Mesothelial cell of epicardium (in vitro differentiated cells): ENCODE measurements around the gene KIAA1755. TPM values are rescaled to one million over a fixed set of nuclear protein-coding genes. Genes with fewer than 3 reads are reported as not detected.

ENCODE experiments used
- DNase-seq, 2 experiments: peaks; one replicate each; pipeline ENCODE4 v3.0.0; 2021; ENCODE audit warnings: low spot score in 2 of 2; ENCODE audit not compliant: unreplicated experiment in 2 of 2
- H3K27ac Mint-ChIP-seq: 2 replicates; pipeline ENCODE4 v1.8.0; 2021; ENCODE audit warnings: mixed read lengths
- H3K27me3 Mint-ChIP-seq: 2 replicates; pipeline ENCODE4 v1.8.0; 2021; ENCODE audit warnings: low read depth, mixed read lengths
- H3K36me3 Mint-ChIP-seq: 2 replicates; pipeline ENCODE4 v1.8.0; 2021; ENCODE audit warnings: mixed read lengths
- H3K4me1 Mint-ChIP-seq: 2 replicates; pipeline ENCODE4 v1.8.0; 2021; ENCODE audit warnings: mixed read lengths
- H3K4me3 Mint-ChIP-seq: 2 replicates; pipeline ENCODE4 v1.8.0; 2021; ENCODE audit warnings: mild to moderate bottlenecking, moderate library complexity, mixed read lengths
- H3K9me3 Mint-ChIP-seq: 2 replicates; pipeline ENCODE4 v1.8.0; 2021; ENCODE audit warnings: mixed read lengths
- total RNA-seq: library from RNA; stranded (reverse); gene quantifications from 3 replicates; pipeline ENCODE4 v1.2.1, GENCODE V29; 2021
- TF ChIP-seq, protein P1 (sequence below): fragments of 200-600 bp; sonication (generic); IDR thresholded peaks from one replicate; pipeline ENCODE4 v1.5.0; 2021; ENCODE audit warnings: antibody characterized with exemption; ENCODE audit not compliant: unreplicated experiment

The KIAA1755 gene
- total RNA-seq, 1 donor from 2014 or later, result 4.4 TPM

DNA sequence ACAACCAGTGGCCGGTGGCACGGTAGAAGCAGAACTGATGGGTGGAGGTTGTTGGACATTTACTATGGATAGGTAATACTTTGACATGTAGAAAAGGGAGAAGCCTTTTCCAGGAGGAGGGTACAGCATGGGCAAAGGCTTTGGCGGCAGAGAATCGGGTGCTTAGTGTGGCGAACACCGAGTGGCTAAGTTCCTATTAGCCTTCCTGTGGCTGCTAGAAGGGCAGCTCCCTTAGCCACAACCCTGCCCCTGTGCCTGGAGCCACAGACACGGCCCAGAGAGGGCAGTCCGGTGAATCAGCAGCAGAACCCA lies 57.6 kb downstream of the KIAA1755 start:
- Mint-ChIP-seq H3K27ac (no peak overlapping the region), H3K36me3 (no peaks in the 10 kb centered on the region), H3K4me3 (no peak overlapping the region), H3K27me3 (no peaks in the 10 kb centered on the region), H3K9me3 (peaks cover 7% of the 10 kb centered on the region), H3K4me1 (no peaks in the 10 kb centered on the region)
- DNase-seq, result no peak
- TF ChIP-seq, protein P1, sequence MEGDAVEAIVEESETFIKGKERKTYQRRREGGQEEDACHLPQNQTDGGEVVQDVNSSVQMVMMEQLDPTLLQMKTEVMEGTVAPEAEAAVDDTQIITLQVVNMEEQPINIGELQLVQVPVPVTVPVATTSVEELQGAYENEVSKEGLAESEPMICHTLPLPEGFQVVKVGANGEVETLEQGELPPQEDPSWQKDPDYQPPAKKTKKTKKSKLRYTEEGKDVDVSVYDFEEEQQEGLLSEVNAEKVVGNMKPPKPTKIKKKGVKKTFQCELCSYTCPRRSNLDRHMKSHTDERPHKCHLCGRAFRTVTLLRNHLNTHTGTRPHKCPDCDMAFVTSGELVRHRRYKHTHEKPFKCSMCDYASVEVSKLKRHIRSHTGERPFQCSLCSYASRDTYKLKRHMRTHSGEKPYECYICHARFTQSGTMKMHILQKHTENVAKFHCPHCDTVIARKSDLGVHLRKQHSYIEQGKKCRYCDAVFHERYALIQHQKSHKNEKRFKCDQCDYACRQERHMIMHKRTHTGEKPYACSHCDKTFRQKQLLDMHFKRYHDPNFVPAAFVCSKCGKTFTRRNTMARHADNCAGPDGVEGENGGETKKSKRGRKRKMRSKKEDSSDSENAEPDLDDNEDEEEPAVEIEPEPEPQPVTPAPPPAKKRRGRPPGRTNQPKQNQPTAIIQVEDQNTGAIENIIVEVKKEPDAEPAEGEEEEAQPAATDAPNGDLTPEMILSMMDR, result no peak

DNA sequence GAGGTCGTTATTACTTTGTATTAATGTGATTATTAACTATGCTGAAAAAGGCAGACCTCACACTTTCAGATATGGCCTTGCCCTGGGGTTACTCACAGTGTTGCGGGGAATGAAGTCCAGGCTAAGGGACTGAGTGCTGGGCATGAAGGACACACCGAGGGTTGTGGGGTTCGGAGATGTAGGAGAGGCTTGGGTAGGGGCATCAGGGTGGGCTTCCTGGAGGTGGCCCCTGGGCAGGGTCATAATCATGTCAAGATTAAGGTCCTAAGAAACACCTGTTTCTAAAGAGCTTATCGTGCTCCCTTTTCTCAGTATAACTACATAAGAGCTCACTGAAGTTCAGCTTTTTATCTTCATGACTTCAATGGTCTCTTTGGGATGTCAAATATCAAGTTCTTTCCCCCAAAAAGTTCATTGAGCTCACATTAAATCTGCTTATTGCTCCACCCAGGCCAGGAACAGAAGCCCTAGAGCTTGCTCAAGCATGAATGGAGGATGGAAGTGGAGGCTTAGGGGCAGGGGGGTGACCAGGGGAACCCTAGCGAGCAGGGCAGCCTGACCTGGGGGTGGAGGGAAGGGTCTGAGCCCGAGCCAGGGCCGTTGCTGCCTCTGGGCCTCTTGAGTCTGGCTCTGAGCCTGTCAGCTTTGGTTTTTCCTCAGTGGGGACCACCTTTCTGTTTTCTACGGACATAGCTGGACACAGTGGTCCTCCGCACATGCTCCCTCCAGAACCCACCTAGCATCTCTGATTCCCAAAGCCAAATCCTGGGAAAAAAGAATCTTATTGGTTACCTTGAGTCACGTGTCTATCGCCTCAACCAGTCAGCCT lies 58.2 kb downstream of the KIAA1755 start:
- no peak overlapping the region for H3K4me3 Mint-ChIP-seq
- TF ChIP-seq, protein P1, result no peak
- no peaks in the 10 kb centered on the region for H3K27me3 Mint-ChIP-seq
- no peaks in the 10 kb centered on the region for H3K36me3 Mint-ChIP-seq
- no peak overlapping the region for H3K27ac Mint-ChIP-seq
- no peak for DNase-seq
- peaks cover 7% of the 10 kb centered on the region for H3K9me3 Mint-ChIP-seq
- no peaks in the 10 kb centered on the region for H3K4me1 Mint-ChIP-seq

DNA sequence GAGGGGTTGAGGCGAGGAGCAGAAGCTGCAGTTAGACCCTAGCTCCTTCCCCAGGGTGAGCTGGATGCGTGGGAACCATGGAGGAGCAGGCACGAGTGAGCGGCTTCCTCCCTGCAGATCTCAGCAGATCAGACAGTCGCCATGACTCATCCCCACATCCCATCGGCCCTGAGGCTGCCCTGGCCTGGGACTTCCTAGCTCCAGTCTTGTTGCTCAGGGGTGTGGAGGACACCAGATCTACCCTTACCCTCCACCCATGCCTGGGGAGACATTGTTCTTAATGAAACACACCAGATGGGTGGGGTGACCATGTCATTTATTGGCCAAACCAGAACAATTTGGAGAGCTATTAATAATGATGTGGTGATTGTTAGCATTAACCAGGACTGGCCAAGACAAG lies 59.2 kb downstream of the KIAA1755 start:
- TF ChIP-seq, protein P1, result no peak
- DNase-seq, result no peak
- Mint-ChIP-seq H3K4me1 (no peaks in the 10 kb centered on the region), H3K4me3 (no peak overlapping the region), H3K9me3 (peaks cover 3% of the 10 kb centered on the region), H3K27ac (no peak overlapping the region), H3K27me3 (no peaks in the 10 kb centered on the region), H3K36me3 (no peaks in the 10 kb centered on the region)

DNA sequence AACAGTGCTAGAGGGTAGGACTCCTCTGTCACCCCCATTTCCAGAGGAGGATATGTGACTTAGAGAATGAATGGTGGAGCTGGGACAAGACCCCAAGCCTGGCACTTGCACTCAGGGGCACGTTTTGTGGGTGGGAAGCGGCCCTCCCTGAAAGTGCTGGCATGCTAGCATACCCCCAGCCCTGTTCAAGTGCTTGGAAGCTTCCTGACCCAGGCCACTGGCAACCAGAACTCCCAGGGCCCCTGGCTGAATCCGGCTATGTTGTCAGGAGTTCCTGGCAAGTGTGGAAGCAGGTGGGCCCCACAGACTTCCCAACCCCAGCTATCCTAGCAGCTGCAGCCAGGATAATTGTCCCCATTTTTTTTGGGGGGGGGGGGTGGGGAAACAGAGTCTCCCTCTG lies 59.9 kb downstream of the KIAA1755 start:
- Mint-ChIP-seq H3K4me3 (no peak overlapping the region), H3K27me3 (no peaks in the 10 kb centered on the region), H3K4me1 (no peaks in the 10 kb centered on the region), H3K36me3 (no peaks in the 10 kb centered on the region), H3K9me3 (no peaks in the 10 kb centered on the region), H3K27ac (no peak overlapping the region)
- no peak for DNase-seq
- TF ChIP-seq, protein P1, result no peak

DNA sequence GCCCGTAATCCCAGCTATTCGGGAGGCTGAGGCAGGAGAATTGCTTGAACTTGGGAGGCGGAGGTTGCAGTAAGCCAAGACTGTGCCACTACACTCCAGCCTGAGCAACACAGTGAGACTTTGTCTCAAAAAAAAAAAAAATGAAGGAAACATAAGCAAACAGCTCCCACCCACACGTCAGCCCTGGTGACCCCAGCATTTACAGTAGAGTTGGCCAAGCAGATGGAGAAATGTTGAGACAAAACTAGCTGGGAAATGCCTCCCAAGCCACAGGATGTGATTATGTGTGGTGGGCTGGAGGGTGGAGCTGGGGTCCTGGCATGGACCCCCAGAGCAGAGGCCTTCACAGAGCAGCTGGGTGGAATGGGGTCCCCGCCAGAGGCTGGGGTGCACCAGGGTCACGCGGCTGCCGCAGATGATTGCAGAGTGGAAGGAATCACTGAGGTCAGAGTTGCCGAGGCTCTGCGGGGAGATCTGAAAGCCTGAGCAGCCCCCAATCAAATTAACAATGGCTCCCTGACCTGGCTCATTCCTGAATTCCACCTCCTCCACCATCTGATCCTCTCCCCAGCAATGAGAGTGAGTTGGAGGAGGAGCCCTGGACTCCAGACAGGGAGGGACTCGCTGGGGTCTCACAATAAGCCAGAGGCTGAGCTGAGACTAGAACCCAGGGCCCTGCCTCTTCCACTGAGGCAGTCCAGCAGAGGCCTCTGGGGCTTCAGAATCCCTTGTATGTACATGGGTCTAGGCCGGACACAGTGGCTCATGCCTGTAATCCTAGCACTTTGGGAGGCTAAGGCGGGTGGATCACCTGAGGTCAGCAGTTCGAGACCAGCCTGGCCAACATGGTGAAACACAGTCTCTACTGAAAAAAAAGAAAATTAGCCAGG lies 60.8 kb downstream of the KIAA1755 start:
- no peak overlapping the region for H3K4me3 Mint-ChIP-seq
- no peak for DNase-seq

More for the DNA sequence above, 60.8 kb downstream of the KIAA1755 start:
- Mint-ChIP-seq H3K9me3 (no peaks in the 10 kb centered on the region), H3K4me1 (no peaks in the 10 kb centered on the region), H3K36me3 (no peaks in the 10 kb centered on the region), H3K27me3 (no peaks in the 10 kb centered on the region), H3K27ac (no peak overlapping the region)
- TF ChIP-seq, protein P1, result no peak
